NOMO-1 (cell line): ENCODE results near the gene ABCA10.
A peak's percentile ranks its signal among the peaks of the same experiment; 100 is the strongest.
"Not testable (repeated sequence)": the region's sequence is repeated elsewhere in the genome, so short reads cannot be mapped to it uniquely, and the experiment has no call there.

Experiments used
- DNase-seq, 2 experiments: peaks; one replicate each; lab custom pipeline; 2025; ENCODE audit not compliant: unreplicated experiment in 2 of 2; lab: John Stamatoyannopoulos, UW

The ABCA10 gene

GRCh38 chr17:69168642-69169041 lies 60.0 kb downstream of the ABCA10 start:
- not testable (repeated sequence) for DNase-seq

GRCh38 chr17:69166957-69167356 lies 61.7 kb downstream of the ABCA10 start:
- no peak for DNase-seq

- no peak for DNase-seq
Observed at GRCh38 chr17:69164206-69164605, 64.4 kb downstream of the ABCA10 start.

- DNase-seq: no peak
Observed at GRCh38 chr17:69159418-69159817, 69.2 kb downstream of the ABCA10 start.

GRCh38 chr17:69154267-69154666 lies 74.4 kb downstream of the ABCA10 start:
- no peak for DNase-seq

- no peak for DNase-seq
Observed at GRCh38 chr17:69150333-69150732, 78.3 kb downstream of the ABCA10 start.

- no peak for DNase-seq
Observed at GRCh38 chr17:69147460-69147859, 81.2 kb downstream of the ABCA10 start.

- DNase-seq: no peak
Observed at GRCh38 chr17:69144331-69145255, 84.0 kb downstream of the ABCA10 start.

GRCh38 chr17:69143683-69144231 lies 84.9 kb downstream of the ABCA10 start:
- DNase-seq: no peak

- DNase-seq: no peak
Observed at GRCh38 chr17:69143151-69143550, 85.5 kb downstream of the ABCA10 start.

- no peak for DNase-seq
Observed at GRCh38 chr17:69142175-69142802, 86.3 kb downstream of the ABCA10 start.

- peak in 1 of 2 experiments; percentile 14 for DNase-seq
Observed at GRCh38 chr17:69141431-69142174, 87.0 kb downstream of the ABCA10 start, which contains the start of gene ABCA6. TSS of gene ABCA6 (minus strand) at chr17:69141895. CDS start at chr17:69140703, 1,192 bp downstream.

- no peak for DNase-seq
Observed at GRCh38 chr17:69134112-69134511, 94.5 kb downstream of the ABCA10 start.

- no peak for DNase-seq
Observed at GRCh38 chr17:69130627-69131296, 97.9 kb downstream of the ABCA10 start.

GRCh38 chr17:69123626-69124025 lies 105.0 kb downstream of the ABCA10 start:
- no peak for DNase-seq

- DNase-seq: no peak
Observed at GRCh38 chr17:69122065-69122464, 106.6 kb downstream of the ABCA10 start.

GRCh38 chr17:69117855-69118784 lies 110.5 kb downstream of the ABCA10 start:
- peak in 1 of 2 experiments; percentile 47 for DNase-seq

GRCh38 chr17:69111794-69112193 lies 116.8 kb downstream of the ABCA10 start:
- DNase-seq: no peak
